C4-2B (cell line): ENCODE measurements around the gene SLC6A1.
A peak's percentile ranks its signal among the peaks of the same experiment; 100 is the strongest.

Source experiments
- H3K27ac ChIP-seq: fragments of 450-650 bp; 2 replicates; pipeline ENCODE4 v1.5.1; 2017
- CTCF ChIP-seq: fragments of 450-650 bp; conservative IDR thresholded peaks from 2 replicates; pipeline ENCODE4 v1.5.1; 2017; ENCODE audit warnings: mild to moderate bottlenecking
- ZFX ChIP-seq: fragments of 450-650 bp; IDR thresholded peaks from 2 replicates; pipeline ENCODE4 v1.6.1; 2017

The SLC6A1 gene

DNA sequence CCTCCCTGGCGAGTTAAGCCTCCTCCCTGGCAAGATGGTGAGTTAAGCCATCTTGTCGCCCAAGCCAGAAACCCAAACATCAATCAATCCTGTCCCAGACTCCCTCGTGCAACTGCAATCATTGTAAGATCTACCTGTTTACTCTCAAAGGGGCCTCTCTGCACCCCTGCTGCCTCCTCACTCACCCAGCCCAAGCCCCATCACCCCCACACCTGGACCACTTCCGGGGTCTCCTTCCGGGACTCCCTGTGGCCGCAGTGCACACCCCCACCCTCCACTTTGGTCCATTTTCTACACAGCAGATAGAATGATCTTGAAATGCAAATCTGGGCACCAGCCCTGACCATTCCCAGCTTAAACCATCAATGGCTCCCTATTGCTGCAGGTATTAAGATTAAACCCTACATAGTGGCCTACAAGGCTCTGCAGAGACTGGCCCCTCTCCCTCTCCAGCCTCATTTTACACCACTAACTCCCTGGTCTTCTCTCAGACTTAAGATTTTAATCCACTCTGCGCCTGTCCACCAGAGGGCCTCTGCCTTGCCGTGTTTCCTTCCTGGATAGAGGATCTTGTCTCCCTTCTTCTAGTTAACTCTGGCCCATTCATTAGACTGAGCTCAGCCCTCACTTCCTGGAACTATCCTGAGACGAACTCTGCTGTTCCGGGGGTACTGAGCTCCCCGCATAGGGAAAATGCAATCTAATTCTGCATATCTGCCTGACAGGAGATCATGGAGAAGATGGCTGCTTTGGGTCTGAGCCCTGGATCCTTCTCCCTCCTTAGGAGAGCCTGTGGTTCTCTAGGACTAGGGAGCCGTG lies 41.9 kb upstream of the SLC6A1 start:
- TF ChIP-seq CTCF (peak; percentile 75), ZFX (no peak)
- H3K27ac ChIP-seq: no peak overlapping the region

GRCh38 chr3:10951295-10951926 lies 41.1 kb upstream of the SLC6A1 start:
- TF ChIP-seq ZFX (no peak), CTCF (no peak)
- H3K27ac ChIP-seq: no peak overlapping the region

GRCh38 chr3:10952525-10952924 lies 40.0 kb upstream of the SLC6A1 start:
- TF ChIP-seq ZFX (no peak), CTCF (no peak)
- H3K27ac ChIP-seq: no peak overlapping the region

- TF ChIP-seq ZFX (no peak), CTCF (no peak)
- H3K27ac ChIP-seq: no peak overlapping the region
Observed at GRCh38 chr3:10954740-10955139, 37.8 kb upstream of the SLC6A1 start.

DNA sequence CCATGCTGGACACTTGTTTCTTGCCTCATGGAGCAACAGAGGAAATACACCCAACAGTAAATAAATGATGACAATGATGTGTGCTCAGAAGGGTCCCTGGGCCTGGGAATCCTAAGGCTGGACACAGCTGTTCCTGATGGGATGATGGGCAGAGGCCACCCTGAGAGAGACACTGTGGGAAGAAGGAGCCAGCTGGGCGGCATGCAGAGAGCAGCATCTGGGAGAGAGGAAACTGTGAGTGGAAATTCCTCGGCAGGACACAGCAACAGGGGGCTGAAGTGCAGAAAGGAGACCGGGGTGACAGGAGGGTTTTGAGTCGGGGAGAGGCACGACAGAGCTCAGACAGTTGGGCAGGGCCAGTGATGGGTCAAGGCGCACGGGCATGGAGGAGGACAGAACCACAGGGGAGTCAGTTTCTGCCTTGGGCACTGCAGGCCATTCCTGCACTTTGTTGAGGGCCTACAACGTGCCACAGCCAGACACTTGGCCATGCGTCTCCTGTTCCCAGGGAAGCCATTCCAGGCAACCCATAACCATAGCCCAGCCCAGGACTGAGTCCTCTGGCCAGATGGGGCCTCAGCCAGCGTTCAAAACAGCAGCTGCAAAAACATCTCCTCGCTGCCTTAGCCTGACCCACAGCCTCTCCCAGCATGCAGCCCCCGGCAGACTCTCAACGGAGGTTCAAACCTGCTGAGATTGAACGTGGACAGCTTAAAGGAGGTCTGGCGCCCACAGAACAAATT lies 36.7 kb upstream of the SLC6A1 start:
- TF ChIP-seq ZFX: no peak
- no peak for TF ChIP-seq CTCF
- H3K27ac ChIP-seq: no peak overlapping the region

DNA sequence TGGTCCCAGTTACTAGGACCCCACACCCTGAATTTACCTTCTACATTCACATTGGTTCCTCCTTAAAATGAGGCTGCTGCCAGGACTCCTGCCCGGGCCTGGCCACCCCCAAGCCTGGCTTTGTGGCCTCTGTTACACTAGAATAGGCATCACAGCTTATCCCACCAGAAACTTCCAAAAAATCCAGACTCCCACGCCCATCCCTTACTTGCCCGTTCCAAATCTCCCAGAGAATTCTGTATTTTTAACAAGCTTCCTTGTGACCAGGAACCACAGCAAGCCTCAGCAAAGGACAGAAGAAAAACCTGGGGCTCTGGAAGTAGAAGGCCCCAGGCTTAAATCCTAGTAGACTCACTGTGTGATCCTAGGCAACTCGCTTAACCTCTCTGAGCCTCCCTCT lies 36.0 kb upstream of the SLC6A1 start:
- no peak overlapping the region for H3K27ac ChIP-seq
- TF ChIP-seq CTCF (no peak), ZFX (no peak)

DNA sequence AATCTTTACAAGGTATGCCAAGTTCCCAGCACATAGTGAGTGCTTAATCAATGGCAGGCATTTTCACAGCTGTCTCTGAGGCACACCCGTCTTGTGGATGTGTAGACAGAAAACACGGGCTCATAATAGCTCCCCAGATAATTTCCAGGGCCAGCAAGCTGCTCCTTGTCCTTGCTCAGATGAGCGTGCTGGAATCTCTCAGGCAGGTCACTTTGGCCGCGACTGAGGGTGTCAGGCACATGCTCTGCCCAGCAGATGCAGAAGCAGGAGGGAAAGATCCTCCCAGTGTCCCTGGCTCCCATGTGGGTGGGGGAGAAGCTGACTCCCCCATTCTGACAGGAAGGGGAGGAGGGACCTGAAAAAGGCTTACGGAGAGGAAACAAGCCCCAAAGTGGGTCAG lies 35.6 kb upstream of the SLC6A1 start:
- no peak for TF ChIP-seq ZFX
- TF ChIP-seq CTCF: no peak
- H3K27ac ChIP-seq: no peak overlapping the region
